Loucy (cell line): ENCODE data around the gene ARCN1.

ENCODE experiments used
- H2AFZ ChIP-seq: fragments of 200-600 bp; sonication (generic); 2 replicates; pipeline ENCODE4 v1.6.0; 2016; ENCODE audit warnings: antibody characterized with exemption, mild to moderate bottlenecking, low read length, moderate library complexity
- H3F3A ChIP-seq: fragments of 200-600 bp; 2 replicates; pipeline ENCODE4 v1.6.0; 2016; ENCODE audit warnings: antibody characterized with exemption, low read depth, mild to moderate bottlenecking
- H3K27me3 ChIP-seq: fragments of 200-600 bp; sonication (generic); 2 replicates; pipeline ENCODE4 v1.6.1; 2014; ENCODE audit warnings: low read length, mild to moderate bottlenecking; ENCODE audit not compliant: insufficient read depth, poor library complexity, severe bottlenecking
- H3K36me3 ChIP-seq: fragments of 200-600 bp; sonication (generic); 2 replicates; pipeline ENCODE4 v1.6.1; 2016; ENCODE audit warnings: low read length; ENCODE audit not compliant: insufficient read depth
- H3K4me1 ChIP-seq: fragments of 200-600 bp; sonication (generic); 2 replicates; pipeline ENCODE4 v1.5.1; 2014; ENCODE audit warnings: low read length, mild to moderate bottlenecking; ENCODE audit not compliant: insufficient read depth, poor library complexity, severe bottlenecking
- H3K4me2 ChIP-seq: fragments of 200-600 bp; sonication (generic); 2 replicates; pipeline ENCODE4 v1.6.0; 2014; ENCODE audit warnings: antibody characterized with exemption, low read length, low read depth, mild to moderate bottlenecking; ENCODE audit not compliant: poor library complexity, severe bottlenecking
- H3K4me3 ChIP-seq: fragments of 200-600 bp; sonication (generic); 2 replicates; pipeline ENCODE4 v1.5.1; 2014; ENCODE audit warnings: low read length, mild to moderate bottlenecking, mixed read lengths; ENCODE audit not compliant: poor library complexity, severe bottlenecking
- H3K79me2 ChIP-seq: fragments of 200-600 bp; sonication (generic); 2 replicates; pipeline ENCODE4 v1.6.1; 2014; ENCODE audit warnings: low read length; ENCODE audit not compliant: insufficient read depth
- H3K9ac ChIP-seq: fragments of 200-600 bp; sonication (generic); 2 replicates; pipeline ENCODE4 v1.6.0; 2014; ENCODE audit warnings: mild to moderate bottlenecking, low read depth, low read length, moderate library complexity; ENCODE audit not compliant: poor library complexity, severe bottlenecking
- H3K9me2 ChIP-seq: fragments of 200-600 bp; sonication (generic); replicated peaks from 2 replicates; pipeline ENCODE4 v1.6.1; 2016; ENCODE audit warnings: low read depth, low read length, mixed read lengths
- H3K9me3 ChIP-seq: fragments of 200-600 bp; sonication (generic); 2 replicates; pipeline ENCODE4 v1.6.1; 2014; ENCODE audit warnings: mild to moderate bottlenecking, antibody characterized with exemption, low read length, low read depth; ENCODE audit not compliant: insufficient read depth
- H4K20me1 ChIP-seq: fragments of 200-600 bp; sonication (generic); 2 replicates; pipeline ENCODE4 v1.6.0; 2014; ENCODE audit warnings: antibody characterized with exemption, low read length, mild to moderate bottlenecking; ENCODE audit not compliant: insufficient read depth, poor library complexity, severe bottlenecking
- CTCF ChIP-seq: fragments of 200-600 bp; sonication (generic); conservative IDR thresholded peaks from 2 replicates; pipeline ENCODE4 v1.5.1; 2014; ENCODE audit warnings: mild to moderate bottlenecking, antibody characterized with exemption, low read length
- EZH2phosphoT487 ChIP-seq: fragments of 200-600 bp; IDR thresholded peaks from 2 replicates; pipeline ENCODE4 v1.6.1; 2018; ENCODE audit warnings: antibody characterized with exemption, mild to moderate bottlenecking, moderate library complexity, borderline replicate concordance

The ARCN1 gene

GRCh38 chr11:118532852-118533768 is 39.1 kb upstream of the ARCN1 start:
- Histone ChIP-seq H3K4me2 (no peak overlapping the region), H3K27me3 (no peaks in the 10 kb centered on the region), H3K79me2 (peaks cover 12% of the 10 kb centered on the region; the same call in 1 of the 2 replicates), H3K9me2 (no peaks in the 10 kb centered on the region), H3K4me1 (peaks cover 11% of the 10 kb centered on the region), H2AFZ (no peak overlapping the region), H3K36me3 (no peaks in the 10 kb centered on the region), H3K9ac (no peak overlapping the region), H3K9me3 (no peaks in the 10 kb centered on the region), H4K20me1 (no peaks in the 10 kb centered on the region), H3F3A (no peaks in the 10 kb centered on the region), H3K4me3 (no peak overlapping the region)
- TF ChIP-seq CTCF = no peak

- H3K9ac ChIP-seq = no peak overlapping the region
- peaks cover 12% of the 10 kb centered on the region; the same call in 1 of the 2 replicates for H3K79me2 ChIP-seq
- no peak overlapping the region for H3K4me3 ChIP-seq
- H3K9me2 ChIP-seq = no peaks in the 10 kb centered on the region
- no peaks in the 10 kb centered on the region for H3K27me3 ChIP-seq
- no peak overlapping the region for H3K4me2 ChIP-seq
- no peaks in the 10 kb centered on the region for H3K36me3 ChIP-seq
- no peak overlapping the region for H2AFZ ChIP-seq
- TF ChIP-seq EZH2phosphoT487 = no peak
- TF ChIP-seq CTCF = no peak
- H4K20me1 ChIP-seq = no peaks in the 10 kb centered on the region
- no peaks in the 10 kb centered on the region for H3F3A ChIP-seq
- H3K9me3 ChIP-seq = no peaks in the 10 kb centered on the region
- peaks cover 11% of the 10 kb centered on the region for H3K4me1 ChIP-seq
Observed at GRCh38 chr11:118533769-118534729, 38.2 kb upstream of the ARCN1 start.

GRCh38 chr11:118535261-118535660 is 36.9 kb upstream of the ARCN1 start:
- H3F3A ChIP-seq = no peaks in the 10 kb centered on the region
- H2AFZ ChIP-seq = no peak overlapping the region
- no peaks in the 10 kb centered on the region for H3K9me2 ChIP-seq
- H3K9me3 ChIP-seq = no peaks in the 10 kb centered on the region
- no peaks in the 10 kb centered on the region for H3K4me1 ChIP-seq
- no peak overlapping the region for H3K4me2 ChIP-seq
- no peaks in the 10 kb centered on the region for H4K20me1 ChIP-seq
- no peak overlapping the region for H3K4me3 ChIP-seq
- TF ChIP-seq CTCF = no peak
- no peak for TF ChIP-seq EZH2phosphoT487
- H3K27me3 ChIP-seq = no peaks in the 10 kb centered on the region
- H3K36me3 ChIP-seq = no peaks in the 10 kb centered on the region
- H3K9ac ChIP-seq = no peak overlapping the region
- H3K79me2 ChIP-seq = peaks cover 1% of the 10 kb centered on the region; the same call in 1 of the 2 replicates
